ENCODE data around the gene PALS2.

PALS2 gene, protein sequence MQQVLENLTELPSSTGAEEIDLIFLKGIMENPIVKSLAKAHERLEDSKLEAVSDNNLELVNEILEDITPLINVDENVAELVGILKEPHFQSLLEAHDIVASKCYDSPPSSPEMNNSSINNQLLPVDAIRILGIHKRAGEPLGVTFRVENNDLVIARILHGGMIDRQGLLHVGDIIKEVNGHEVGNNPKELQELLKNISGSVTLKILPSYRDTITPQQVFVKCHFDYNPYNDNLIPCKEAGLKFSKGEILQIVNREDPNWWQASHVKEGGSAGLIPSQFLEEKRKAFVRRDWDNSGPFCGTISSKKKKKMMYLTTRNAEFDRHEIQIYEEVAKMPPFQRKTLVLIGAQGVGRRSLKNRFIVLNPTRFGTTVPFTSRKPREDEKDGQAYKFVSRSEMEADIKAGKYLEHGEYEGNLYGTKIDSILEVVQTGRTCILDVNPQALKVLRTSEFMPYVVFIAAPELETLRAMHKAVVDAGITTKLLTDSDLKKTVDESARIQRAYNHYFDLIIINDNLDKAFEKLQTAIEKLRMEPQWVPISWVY

DNA sequence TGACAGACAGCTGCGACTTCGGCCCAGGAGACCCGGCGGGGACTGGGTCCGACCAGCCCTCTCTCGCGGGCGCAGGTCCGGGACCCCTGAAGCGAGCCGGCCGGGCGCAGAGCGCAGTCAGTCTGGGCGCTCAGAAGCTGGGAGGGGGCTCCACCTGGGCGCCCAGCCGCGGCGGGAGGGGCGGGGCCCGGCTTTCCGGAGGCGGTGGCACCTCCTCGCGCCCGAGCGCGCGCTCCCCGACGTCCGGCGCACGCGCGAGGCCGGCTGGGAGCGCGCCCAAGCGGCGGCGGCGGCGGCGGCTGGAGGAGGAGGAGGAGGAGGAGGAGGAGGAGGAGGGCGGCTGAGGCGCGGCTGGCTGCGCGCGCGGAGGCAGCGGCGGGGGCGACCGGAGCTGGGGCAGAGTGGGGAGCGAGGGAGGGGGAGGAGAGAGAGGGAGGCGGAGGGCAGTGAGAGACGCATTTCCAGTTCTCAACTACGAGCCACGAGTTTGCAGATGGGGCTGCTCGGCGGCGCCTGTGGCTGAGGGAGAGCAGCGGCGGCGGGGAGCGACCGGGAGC, at the start of gene PALS2:
TSS of gene PALS2 (plus strand) at position 456 of the 557 bp plus-strand sequence. CDS start 50,216 bp downstream, outside the sequence.
- no peak for DNase-seq (ENCODE audit: low read depth)

DNA sequence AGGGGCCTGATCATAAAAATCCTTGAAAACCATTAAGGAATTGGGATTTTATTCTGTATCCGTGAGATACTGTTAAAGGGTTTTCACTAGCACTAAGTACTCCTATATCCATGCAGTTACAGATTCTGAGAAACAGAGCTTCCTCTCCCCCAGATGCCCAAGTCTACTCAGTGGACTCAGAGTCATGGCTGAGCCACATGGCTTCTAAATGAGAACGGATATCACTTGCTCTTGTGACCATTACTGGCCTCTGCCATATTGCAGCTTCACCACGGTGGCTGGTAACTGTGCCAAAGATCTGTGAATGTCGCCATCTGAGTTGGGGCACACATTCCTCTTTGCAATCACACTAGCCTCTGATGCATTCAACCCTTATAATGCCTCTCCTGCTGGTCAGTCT, 42.0 kb upstream of the PALS2 start:
- no peak for DNase-seq (ENCODE audit: low read depth)

DNA sequence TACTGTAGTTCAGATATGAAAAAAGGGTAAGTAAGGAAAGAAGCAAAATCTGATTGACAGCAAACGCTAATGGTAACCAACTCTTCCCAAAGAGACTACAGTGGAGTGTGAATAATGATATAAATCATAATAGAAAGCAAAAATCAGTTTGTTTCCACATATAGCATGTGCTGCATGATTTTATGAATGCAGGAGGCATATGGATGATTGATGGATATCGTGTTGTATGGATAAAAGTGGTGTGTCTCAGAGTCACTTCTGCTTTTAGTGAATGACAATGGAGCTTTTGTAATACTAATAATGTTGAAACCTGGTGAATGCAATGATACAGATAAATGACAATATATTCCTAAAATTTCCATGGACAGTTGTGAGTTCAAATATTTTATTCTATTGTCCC, 36.6 kb upstream of the PALS2 start:
- no peak for DNase-seq (ENCODE audit: low read depth)

DNA sequence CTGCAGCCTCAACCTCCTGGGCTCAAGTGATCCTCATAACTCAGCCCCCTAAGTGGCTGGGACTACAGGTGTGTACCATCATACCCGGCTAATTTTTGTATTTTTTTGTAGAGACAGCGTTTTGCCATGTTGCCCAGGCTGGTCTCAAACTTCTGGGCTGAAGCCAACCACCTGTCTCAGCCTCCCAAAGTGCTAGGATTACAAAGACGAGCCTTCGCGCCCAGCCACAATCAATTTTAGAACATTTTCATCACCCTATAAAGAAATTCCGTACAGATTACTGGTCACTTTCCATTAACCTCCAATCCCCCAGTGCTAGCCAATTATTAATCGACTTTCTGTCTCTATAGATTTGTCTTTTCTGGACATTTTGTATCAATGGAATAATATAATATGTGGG, 32.3 kb upstream of the PALS2 start:
- no peak for DNase-seq (ENCODE audit: low read depth)

DNA sequence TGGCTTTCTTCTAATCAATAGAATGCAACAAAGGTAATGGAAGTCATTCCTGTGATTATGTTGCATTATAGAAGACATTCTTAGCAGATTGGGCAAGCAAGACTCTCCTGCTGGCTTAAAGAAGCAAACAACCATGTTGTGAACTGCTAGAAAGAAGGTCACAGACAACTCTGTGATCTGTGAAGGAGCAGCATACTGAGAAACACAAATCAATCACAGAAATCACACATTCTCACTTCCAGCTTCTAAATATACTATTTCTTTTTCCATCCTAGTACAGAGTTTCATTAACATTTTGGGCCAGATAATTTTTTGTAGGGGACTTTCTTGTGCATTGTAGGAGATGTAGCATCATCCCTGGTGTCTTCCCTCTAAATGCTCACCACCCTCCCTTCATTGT, 28.0 kb upstream of the PALS2 start:
- DNase-seq (ENCODE audit: low read depth) = no peak

DNA sequence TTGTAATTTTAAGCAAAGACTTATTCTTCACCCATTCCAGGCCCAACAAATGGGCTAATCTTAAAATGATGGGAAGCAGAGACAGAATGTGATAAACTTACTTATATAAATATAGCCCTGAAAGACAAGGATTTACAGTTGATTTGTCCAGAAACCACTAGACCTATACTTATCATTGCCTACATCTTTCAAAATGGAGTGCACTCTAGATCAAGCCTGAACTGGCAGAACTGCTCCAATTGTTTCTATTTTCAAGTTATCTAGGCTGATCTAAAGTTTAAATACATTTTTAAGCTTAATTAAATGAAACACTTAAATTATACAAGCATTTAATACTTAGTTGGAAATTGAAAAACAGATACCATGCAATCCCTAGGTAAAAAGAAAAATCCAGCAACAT, 24.9 kb upstream of the PALS2 start:
- DNase-seq (ENCODE audit: low read depth) = no peak

DNA sequence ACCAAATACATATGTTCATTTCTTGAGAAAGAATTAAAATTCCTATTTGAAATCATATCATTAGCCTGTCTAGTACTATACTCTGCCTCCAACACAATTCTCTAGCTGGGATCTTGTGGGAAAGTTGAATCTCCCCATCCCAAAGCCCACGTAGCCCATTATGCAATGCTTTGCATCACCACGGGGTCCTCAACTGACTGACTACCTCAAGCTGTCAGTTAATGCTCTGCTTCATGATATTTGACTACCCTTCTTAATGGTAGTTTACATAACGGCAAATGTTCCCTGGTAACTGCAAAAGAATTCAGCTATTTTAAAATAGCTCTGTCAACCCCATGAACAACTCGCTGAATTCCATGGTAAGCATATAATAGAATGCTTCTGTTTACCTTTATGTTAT, 23.3 kb upstream of the PALS2 start:
- DNase-seq (ENCODE audit: low read depth) = no peak

DNA sequence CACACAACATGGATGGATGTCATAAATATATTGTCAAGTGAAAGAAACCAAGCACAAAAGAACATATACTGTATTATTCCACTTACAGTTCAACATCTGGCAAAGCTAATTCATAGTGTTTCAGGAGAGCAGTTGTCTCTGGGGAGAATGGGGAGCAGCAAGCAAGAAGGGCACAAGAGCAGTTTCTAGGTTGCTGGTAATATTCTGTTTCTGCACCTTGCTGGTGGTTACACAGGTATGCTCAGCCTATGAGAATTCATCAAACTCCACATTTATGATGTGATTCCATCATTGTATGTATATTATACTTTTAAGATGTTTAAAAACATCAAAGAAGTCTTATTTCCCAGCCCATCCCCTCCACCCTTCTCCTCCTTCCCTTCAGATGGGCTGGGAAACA, 18.1 kb upstream of the PALS2 start:
- no peak for DNase-seq (ENCODE audit: low read depth)

DNA sequence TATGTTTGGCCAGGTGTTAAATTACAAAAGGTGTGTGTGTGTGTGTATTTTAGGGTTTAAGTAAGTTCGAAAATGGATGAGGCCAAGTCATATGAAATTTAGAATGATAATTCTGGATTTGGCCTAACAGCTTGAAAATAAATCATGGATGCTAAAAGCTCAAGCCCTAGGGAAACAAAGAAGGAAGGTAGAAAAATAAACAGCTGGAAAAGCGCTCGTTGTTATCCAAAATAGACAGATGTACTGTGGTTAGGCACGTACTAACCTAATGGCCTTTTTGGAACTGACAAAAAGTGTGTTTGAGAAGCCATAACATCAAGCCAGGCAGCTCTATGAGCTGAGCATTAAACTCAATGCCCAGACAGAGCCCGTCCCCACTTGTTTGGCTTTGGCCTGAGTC, 17.5 kb upstream of the PALS2 start:
- DNase-seq (ENCODE audit: low read depth) = no peak

DNA sequence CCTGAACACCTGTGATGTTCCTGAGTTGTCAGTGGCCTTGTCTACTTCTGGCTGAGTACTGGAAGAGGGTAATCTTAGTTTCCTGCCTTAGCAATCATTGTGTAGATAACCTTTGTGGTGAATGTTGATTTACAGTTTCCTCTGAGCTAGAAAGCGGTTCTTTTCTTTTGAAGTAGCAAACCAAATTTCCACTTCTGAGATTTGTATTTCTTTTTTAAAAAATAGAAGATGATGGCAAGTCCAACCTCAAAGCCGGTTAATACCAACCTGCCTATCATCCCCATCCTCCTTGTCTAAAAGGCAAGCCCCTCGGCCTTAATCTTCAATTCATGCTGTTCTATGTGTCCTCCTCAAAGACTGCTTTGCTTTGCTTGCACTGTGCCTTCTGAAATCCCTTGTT, 12.5 kb upstream of the PALS2 start:
- DNase-seq (ENCODE audit: low read depth) = no peak

DNA sequence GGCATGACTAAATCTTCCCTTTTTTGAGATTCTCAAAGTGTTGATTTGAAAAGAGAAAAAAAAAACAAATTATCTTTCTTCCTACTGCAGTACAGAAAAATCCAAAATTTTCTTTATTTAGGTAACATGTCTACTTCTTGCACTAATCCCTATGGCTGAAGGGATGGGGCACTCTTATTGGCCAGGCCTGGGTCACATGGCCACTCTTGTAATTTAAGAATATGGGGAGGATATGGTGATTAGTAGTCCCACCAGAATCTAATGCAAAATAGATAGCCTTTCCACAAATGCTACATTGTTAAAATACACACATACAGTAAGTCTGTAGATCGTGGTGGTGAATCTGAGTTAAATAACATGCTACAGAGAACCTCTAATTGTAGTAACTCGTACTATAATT, 7.0 kb upstream of the PALS2 start:
- no peak for DNase-seq (ENCODE audit: low read depth)

DNA sequence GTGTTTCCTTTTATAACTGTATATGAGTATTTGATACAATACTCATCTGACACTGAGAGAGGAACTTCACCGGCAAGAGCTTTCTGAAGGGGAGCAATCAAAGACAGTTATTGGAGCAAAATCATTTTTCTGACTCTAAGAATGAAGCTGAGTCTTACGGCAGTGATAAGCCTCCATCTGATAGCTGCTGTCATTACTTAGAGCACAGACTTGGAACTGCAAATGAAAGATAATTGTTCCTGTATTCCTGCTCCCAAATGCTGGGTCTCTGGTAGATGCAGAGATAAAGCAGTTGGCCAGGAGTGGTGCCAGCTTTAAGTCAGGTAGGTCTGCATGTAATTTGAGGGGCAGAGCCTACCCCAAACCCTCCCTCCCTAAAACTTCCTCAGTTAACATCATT, 2.3 kb upstream of the PALS2 start:
- DNase-seq (ENCODE audit: low read depth) = no peak

DNA sequence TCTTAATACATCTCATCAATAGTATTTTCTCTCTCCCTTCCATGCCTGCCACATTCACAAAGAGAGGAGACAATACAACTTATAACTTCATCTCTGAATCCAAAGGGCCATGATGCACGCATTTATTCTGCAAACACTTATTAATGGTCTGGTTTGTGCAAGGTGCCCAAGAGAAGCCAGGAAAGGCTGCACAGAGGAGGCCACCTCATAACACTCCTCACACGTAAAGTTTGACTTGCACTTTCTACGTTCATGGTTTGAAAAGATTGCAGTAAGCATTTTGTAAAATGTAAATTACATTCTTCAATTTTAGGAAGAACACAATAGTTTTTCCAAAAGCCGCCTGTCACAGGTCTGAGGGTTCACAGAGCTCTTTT, 1.2 kb upstream of the PALS2 start:
- DNase-seq (ENCODE audit: low read depth) = no peak

DNA sequence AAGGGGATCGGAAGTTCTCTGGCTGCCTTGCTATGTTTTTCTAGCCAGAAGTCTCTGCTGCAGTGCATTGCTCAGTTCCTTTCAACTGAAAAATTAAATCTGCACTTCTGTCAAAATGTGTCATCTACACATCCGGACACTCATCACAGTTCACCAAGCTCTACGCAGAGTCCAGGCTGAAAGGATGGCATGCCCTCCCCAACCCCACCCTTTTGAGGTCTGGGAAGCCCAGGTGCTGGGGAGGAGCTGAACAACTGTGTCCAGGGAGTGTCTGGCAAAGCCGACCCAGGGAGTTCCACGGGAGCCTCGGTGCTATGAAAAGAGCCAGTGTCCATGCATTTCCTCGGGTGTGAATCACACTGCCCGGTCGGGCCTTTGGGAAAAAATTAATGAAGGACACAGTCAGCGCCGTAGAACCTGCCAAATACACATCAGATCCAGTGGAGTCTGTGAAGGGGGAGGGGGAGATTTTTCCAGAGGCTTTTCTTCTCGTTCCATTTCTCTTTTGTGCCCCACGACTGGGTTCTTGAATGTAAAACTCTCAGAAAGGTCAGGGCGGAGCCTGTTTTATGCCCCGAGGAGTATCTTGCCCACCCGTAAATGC, 757 bp upstream of the PALS2 start:
- no peak for DNase-seq (ENCODE audit: low read depth)

DNA sequence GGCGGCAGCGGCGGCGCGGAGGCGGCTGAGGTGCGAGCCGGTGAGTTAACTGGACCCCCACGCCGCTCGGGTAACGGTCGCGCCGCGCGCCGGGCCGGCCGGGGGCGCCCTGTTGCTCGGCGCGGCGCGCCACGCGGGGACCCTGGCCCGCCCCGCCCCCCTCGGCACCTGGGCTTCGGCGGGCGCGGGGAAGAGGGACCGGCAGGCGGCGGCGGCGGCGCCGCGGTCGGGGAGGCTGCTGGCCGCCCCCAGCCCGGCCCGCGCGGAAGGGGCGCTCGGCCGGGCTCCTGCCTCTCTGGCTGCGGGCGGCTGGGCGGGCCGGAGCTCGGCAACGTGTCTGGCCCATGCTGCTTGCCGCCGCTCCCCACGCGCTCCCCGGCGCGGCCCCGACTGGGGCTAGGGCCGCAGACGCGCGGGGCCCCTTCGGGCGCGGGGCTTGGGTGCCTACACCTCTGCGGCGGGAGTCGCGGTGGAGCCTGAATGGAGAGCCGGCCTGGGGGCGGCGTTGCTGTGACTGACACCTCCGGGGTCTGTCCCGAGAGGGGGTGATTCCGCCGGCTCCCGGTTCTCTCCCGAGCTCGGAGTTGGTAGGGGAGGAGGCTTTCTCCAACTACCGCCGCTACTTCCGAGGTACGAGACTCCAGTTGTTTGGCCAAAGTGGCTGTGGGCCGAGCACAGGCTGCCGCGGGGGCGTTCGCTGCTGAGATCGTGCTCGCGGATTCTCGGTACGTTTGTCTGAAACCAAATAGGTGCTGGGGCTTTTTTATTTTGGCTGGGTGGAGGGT, 494 bp downstream of the PALS2 start:
- DNase-seq (ENCODE audit: low read depth) = no peak

DNA sequence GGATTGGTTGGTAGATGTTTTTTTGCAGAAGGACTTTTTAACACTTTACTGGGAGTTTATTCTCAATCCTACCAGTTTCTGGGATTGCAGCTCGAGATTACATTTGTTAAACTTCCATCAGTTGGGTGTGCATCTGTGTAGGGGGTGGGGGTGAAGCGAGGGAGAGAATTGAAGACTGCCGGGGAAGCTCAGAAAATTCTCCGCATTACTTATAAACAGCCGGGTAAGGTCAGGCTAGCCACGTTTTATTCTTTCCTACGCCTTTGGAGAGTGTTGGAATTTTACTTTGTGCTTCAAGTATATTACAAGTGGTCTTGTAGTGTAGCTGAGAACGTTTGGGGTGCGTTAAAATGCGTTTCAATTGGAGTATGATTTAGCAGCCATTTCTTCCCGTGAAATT, 1.1 kb downstream of the PALS2 start:
- no peak for DNase-seq (ENCODE audit: low read depth)

DNA sequence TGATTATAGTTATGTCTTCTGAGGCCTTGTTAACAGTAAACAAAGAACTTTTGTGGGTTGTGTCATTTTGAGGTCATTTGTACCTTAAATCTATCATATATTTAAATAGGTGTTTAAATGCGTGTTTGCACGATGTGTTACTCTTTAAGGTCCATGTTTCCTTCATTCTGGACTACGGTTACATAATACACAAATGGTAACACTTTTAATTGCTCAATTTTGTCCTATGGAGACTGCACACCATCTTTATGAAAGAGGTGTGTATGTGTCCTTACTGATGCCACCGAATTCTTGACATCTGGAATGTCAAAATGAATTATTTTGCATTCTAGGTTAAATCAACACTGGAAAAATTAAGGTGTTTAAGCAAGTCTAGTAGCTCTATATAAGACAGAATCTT, 1.7 kb downstream of the PALS2 start:
- no peak for DNase-seq (ENCODE audit: low read depth)

DNA sequence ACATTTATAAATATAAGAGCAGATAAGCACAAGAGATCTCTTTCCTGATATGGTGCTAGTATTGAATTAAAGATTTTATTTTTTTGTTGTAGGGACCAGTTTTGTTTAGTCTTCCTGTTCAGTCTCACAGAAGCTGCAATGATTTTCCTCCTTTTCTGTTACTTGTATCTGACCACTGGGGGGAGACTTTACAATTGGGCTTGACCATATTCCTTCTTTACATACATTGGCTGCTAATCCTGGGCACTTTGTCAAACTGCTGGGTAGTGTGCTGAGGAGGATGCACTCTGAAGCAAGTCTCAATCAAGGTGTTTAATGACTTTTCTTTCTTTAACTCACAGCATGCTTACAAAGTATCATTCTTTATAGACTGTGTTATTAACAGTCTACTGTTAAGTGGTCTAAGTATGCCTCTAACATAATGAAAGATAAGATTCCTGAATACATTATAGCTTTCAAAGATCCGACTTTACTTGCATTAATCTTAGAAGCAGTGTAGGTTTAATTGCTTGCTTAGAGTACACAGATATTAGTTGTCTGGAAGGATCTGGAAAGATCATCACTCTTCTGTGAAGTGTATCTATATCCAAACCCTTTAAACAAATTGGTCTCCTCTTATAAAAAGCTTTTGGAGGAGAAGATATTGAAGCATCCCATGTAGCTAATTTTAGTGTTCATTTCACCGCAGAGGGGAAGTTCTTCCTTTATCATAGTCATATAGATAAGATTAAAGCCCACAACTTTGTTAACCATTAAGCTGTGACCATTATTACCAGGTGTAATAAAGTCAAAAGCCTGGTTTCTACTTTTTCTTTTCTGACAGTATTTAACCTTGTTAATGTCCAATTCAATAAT, 3.1 kb downstream of the PALS2 start:
- DNase-seq (ENCODE audit: low read depth) = no peak

DNA sequence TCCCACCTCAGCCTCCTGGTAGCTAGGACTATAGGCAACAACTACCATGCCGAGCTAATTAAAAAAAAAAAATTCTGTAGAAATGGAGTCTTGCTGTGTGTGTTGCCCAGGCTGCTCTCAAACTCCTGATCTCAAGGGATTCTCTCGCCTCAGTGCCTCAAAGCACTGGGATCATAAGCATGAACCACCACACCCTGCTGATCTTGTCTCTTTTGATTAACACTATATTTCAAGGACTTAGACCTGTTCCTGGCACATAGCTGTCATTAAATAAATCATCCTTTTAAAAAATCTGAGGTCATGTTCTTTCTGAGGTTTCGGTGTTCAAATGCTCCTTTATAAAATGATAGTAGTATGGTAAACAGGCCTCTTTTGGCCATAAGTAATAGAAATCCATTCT, 4.8 kb downstream of the PALS2 start:
- no peak for DNase-seq (ENCODE audit: low read depth)

DNA sequence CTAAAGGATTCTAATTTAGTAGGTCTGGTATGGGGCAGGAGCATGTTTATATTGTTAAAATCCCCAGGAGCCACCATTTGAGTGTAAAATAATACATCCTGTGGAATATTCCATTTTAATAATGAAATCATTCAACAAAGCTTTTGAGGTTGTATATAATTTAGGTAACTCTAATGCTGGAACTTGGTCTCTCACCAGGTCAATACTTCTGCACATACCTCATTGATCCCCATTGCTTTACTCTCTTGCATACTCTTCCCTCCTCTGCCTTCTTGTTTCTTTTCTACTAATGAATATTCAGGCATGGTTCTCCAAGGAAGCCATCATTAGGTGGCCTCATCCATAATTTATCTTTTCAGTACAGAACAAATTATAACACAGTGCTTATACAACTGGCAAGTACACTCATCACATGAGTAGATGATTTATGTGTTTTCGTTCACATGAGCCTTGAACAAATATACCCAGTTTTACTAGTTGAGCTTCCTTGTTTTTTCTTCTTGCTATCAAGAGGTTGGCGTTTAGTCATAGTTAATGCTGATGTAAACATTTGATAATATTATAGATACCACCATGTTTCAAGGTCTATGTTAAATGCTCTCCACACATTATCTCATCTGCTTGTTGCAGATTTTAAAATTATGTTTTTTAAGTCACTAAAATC, 7.2 kb downstream of the PALS2 start:
- no peak for DNase-seq (ENCODE audit: low read depth)

DNA sequence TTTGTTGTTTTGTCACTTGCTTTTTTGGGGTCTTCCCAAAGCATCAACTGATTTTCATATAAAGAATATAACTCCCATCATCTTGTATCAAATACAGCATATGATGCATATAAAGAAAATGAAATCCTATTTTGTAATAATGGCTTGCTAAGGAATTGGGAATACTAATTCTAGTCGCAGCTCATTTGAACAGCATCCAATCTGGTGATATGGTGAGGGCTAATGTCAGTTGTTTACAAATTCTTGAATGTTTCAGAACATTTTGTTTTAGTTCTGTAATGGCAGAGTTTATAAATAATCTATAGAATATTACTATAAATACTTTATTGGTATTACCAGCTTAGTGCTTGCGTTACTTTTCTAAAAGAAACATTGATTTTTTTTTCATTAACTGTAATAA, 8.9 kb downstream of the PALS2 start:
- no peak for DNase-seq (ENCODE audit: low read depth)

Measured in CMK (cell line).